Inflammatory macrophage treated with lipopolysaccharide for 1 hour (primary cell): ENCODE results near the gene PSENEN.
"Not testable (repeated sequence)": the region's sequence is repeated elsewhere in the genome, so short reads cannot be mapped to it uniquely, and the experiment has no call there.

ENCODE experiments used
- DNase-seq, 2 donors: peaks; one replicate each; pipeline ENCODE4 v3.0.0-alpha.2; 2020 to 2022

PSENEN gene

DNA sequence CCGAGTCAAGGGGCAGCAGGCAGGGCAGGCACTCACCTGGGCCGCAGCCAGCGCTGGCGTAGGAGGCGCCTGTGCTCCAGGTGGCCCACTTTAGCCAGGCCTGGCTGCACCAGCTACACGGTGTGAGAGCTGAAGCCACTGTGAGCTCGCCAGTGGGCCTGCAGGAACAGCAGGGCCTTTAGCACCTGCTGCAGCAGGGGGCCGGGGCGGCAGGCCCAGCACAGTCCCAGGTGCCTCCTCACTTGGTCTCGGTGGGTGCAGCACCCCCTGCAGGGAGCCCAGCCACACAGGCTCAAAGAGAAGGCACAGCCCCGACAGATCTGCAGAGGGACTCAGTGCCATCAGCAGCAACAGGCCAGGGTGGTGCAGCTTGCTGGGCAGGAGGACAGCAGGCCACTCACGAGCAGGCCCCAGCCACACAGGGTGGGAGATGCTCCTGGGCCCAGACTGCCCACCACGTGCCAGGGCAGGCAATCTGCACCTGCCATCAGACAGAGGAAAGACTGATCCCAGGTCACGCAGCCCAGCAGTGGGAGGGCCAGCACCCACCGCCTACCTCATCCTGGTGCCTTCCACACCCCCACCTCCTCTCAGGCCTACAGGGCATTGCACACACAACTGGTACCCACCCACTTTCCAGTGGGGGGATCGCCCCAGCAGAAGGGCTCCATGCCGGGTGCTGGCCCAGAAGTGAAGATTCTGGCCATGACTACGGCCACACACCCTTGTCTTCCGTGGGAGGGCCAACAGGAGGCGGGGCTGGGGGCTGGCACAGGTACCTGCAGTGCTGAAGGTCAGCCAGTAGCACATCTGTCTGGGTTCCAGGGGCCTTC, 45.7 kb downstream of the PSENEN start:
- DNase-seq, result no peak

DNA sequence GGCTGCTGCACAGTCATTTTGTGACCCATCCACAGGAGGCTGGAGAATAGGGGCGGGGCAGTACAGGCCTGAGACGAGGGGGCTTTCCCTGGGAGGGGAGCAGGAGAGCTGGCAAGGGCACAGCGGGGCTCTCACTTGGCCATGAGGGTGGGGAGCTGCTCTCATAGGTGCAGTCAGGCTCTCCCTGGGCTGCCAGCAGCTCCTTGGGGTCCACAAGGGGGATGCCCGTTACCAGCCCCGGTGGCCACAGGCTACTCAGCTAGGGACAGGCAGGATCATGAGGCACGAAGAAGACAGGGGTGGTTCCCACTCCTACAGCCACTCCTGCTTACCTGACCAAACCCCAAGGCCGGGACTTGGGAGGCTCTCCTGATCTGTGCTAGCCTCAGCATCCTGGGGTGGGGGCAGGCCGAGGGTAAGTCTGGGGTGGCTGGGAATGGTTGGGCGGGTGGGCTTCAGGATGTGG, 46.4 kb downstream of the PSENEN start:
- no peak for DNase-seq

DNA sequence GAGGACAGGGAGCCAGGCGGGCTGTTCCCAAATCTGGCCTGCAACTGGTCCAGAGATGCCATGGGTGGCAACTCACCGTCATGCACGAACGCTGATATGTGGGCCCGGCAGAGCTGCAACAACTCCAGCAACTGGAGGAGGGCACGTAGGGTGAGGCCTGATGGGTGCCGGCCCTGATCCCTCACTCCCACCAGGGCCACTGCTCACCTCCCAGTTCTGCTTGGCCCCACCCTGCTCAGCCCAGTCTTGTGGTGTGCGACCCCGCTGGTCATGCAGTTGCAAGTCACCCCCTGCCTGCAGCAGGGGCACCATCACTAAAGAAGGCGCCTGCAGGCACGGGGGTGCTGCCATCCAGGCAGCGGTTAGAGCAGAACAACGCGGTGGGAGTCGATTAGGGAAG, 46.9 kb downstream of the PSENEN start:
- DNase-seq, result no peak

DNA sequence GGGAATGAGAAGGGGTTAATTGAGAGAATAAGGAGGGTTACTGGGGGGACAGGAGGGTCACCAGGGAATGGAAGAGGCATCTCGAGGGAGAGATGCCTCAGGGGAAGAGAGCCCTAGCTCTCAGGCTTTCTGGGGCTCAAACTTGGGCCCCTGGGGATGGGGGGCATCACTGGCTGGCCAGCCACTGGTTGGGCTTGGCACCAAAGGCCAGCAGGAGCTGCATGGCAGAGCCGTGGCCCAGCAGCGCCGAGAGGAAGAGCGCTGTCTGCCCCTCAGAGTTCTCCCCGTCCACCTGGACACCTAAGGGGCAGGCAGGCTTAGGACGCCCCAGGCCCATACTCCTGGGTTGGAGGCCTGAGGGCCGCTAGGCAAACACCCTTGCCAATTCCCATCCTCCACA, 47.4 kb downstream of the PSENEN start:
- DNase-seq, result no peak

DNA sequence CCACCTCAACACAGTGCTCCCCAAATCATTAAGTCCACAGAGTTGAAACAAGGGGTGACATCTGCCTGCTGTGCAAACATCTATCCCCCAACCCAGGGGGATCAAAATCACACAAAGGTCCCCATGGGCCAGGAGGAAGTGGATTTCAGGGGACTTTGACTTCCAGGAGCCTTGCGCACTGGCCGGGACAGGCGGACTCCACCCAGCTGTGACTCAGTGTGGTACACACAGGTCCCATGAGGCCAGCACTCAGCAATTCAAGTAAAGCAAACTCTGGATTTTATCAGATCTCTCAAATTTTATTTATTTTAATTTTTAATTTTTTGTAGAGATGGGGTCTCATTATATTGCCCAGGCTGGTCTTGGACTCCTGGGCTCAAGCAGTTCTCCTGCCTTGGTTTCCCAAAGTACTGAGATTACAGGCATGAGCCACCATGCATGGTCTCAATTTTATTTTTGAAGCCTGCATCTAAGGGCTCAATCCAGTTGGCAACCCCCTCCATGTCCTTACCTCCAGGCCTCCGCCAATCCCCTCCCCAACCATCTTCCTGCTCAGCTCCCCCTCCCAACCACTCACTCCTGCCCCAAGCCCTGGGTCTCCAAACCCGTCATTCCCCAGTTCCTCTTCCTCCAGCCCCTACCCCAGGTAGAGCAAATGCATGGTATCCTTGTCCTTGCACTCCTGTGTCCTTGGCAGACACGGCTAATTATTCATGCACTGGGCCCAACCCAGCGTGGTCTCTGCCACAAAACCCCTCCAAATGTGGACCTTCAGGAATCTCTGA, 48.1 kb downstream of the PSENEN start:
- DNase-seq, result no peak

DNA sequence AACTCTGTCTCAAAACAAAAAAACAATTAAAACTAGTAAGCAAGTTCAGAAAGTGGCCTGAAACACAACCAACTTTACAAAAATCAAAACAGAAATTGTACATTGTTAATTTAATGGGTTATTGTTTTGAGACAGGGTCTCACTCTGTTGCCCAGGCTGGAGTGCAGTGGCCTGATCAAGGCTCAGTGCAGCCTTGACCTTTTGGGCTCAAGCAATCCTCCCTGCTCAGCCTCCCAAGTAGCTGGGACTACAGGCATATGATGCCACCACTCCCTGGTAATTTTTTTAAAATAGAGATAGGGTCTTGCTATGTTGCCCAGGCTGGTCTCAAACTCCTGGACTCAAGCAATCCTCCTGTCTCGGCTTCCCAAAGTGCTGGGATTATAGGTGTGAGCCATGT, 50.1 kb downstream of the PSENEN start:
- DNase-seq, result not testable (repeated sequence)
